ENCODE results near the gene RNF113B. TPM values are rescaled to one million over a fixed set of nuclear protein-coding genes. Genes with fewer than 3 reads are reported as not detected.
A peak's percentile ranks its signal among the peaks of the same experiment; 100 is the strongest.

Gene RNF113B
- polyA plus RNA-seq, 1 donor (not counting 4 experiments of a cell fraction or from before 2014, with no cell fraction given): not detected

DNA sequence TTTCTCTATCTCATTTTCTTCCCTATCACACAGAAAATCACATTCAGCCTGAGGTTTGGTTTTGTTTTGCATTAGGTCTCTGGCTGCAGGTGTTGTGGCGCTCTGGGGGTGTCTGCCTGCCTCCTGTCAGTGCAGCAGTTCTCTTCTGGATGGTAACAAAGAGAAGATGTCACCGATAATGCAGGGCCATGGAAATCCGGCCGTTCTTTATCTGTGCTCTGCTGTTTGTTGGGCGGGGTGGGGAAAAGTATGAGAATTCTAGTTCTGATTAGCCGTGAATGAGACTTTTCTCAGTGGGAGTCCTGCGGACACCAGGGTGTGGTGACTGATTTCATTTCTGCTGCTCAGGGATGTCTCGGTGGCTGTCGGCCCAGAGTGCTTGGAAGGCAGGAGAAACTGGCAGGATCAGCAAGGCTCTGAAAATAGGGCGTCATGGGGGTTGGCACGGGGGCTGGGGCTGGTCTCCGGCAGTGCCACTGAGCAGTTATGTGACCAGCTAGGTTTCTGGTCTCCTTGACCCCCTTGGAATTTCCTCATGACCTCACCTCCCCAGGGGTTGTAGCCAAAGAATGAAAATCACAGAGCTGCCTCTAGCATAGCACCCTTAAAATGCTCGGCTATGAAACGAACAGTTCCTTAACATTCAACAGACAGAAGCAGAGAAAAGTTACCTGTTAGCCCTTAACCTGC is 5.0 kb downstream of the RNF113B start:
- Histone ChIP-seq H3K79me2 (ENCODE audit: control insufficient read depth, insufficient read depth, low read length) (no peaks in the 10 kb centered on the region), H3K27me3 (ENCODE audit: control insufficient read depth, extremely low read depth, insufficient read depth, low read length) (no peaks in the 10 kb centered on the region), H3K36me3 (ENCODE audit: control insufficient read depth in 2 of 2, extremely low read depth in 1 of 2, insufficient read depth in 2 of 2, low read length in 2 of 2) (no peaks in the 10 kb centered on the region), H3K9ac (ENCODE audit: control insufficient read depth, extremely low read depth, insufficient read depth, low read length) (no peak overlapping the region), H3K4me1 (ENCODE audit: control insufficient read depth, extremely low read depth, insufficient read depth, low read length) (peaks cover 3% of the 10 kb centered on the region), H3K9me1 (ENCODE audit: control insufficient read depth, extremely low read depth, insufficient read depth, low read length) (no peaks in the 10 kb centered on the region), H3K9me3 (ENCODE audit: control insufficient read depth, low read depth, low read length) (no peaks in the 10 kb centered on the region), H2AFZ (ENCODE audit: control insufficient read depth, low read length) (peak overlapping the region; percentile 46), H4K20me1 (ENCODE audit: control insufficient read depth, extremely low read depth, insufficient read depth, low read length) (no peaks in the 10 kb centered on the region), H3K27ac (ENCODE audit: control insufficient read depth, insufficient read depth, low read length) (no peak overlapping the region), H3K4me2 (ENCODE audit: control insufficient read depth, extremely low read depth, insufficient read depth, low read depth, low read length) (peak overlapping the region; percentile 45), H3K4me3 (ENCODE audit: control insufficient read depth in 2 of 3, extremely low read depth in 1 of 3, insufficient read depth in 2 of 3, low read depth in 1 of 3, low read length in 3 of 3) (no peak overlapping the region)
- FAIRE-seq: no peak
- dilution Hi-C loops (cut with MboI; ENCODE audit: extremely low pct_ligation_motif_present, low sequenced_read_pairs): no loop called here
- DNase-seq (ENCODE audit: low read depth, low spot score): no peak
- TF ChIP-seq, protein P1, sequence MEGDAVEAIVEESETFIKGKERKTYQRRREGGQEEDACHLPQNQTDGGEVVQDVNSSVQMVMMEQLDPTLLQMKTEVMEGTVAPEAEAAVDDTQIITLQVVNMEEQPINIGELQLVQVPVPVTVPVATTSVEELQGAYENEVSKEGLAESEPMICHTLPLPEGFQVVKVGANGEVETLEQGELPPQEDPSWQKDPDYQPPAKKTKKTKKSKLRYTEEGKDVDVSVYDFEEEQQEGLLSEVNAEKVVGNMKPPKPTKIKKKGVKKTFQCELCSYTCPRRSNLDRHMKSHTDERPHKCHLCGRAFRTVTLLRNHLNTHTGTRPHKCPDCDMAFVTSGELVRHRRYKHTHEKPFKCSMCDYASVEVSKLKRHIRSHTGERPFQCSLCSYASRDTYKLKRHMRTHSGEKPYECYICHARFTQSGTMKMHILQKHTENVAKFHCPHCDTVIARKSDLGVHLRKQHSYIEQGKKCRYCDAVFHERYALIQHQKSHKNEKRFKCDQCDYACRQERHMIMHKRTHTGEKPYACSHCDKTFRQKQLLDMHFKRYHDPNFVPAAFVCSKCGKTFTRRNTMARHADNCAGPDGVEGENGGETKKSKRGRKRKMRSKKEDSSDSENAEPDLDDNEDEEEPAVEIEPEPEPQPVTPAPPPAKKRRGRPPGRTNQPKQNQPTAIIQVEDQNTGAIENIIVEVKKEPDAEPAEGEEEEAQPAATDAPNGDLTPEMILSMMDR (optimal IDR thresholded peaks at IDR 0.05 in 1 of 3, IDR thresholded peaks at IDR 0.05 in 1 of 3, conservative IDR thresholded peaks at IDR 0.05 in 1 of 3; ENCODE audit: extremely low read depth in 1 of 3, insufficient read depth in 2 of 3, low read length in 3 of 3): no peak
- no peak for TF ChIP-seq EZH2 (IDR thresholded peaks at IDR 0.05; ENCODE audit: low read length)

- no peak overlapping the region for H3K27ac ChIP-seq (ENCODE audit: control insufficient read depth, insufficient read depth, low read length)
- H3K4me1 ChIP-seq (ENCODE audit: control insufficient read depth, extremely low read depth, insufficient read depth, low read length): peaks cover 3% of the 10 kb centered on the region
- no peak for TF ChIP-seq EZH2 (IDR thresholded peaks at IDR 0.05; ENCODE audit: low read length)
- TF ChIP-seq, protein P1 (optimal IDR thresholded peaks at IDR 0.05 in 1 of 3, IDR thresholded peaks at IDR 0.05 in 1 of 3, conservative IDR thresholded peaks at IDR 0.05 in 1 of 3; ENCODE audit: extremely low read depth in 1 of 3, insufficient read depth in 2 of 3, low read length in 3 of 3): no peak
- H4K20me1 ChIP-seq (ENCODE audit: control insufficient read depth, extremely low read depth, insufficient read depth, low read length): no peaks in the 10 kb centered on the region
- H3K9me3 ChIP-seq (ENCODE audit: control insufficient read depth, low read depth, low read length): no peaks in the 10 kb centered on the region
- FAIRE-seq (no peak), DNase-seq (ENCODE audit: low read depth, low spot score) (no peak)
- H3K4me3 ChIP-seq (ENCODE audit: control insufficient read depth in 2 of 3, extremely low read depth in 1 of 3, insufficient read depth in 2 of 3, low read depth in 1 of 3, low read length in 3 of 3): no peak overlapping the region
- no peaks in the 10 kb centered on the region for H3K79me2 ChIP-seq (ENCODE audit: control insufficient read depth, insufficient read depth, low read length)
- no peak overlapping the region for H2AFZ ChIP-seq (ENCODE audit: control insufficient read depth, low read length)
- no peak overlapping the region for H3K9ac ChIP-seq (ENCODE audit: control insufficient read depth, extremely low read depth, insufficient read depth, low read length)
- no peak overlapping the region for H3K4me2 ChIP-seq (ENCODE audit: control insufficient read depth, extremely low read depth, insufficient read depth, low read depth, low read length)
- H3K9me1 ChIP-seq (ENCODE audit: control insufficient read depth, extremely low read depth, insufficient read depth, low read length): no peaks in the 10 kb centered on the region
- no peaks in the 10 kb centered on the region for H3K27me3 ChIP-seq (ENCODE audit: control insufficient read depth, extremely low read depth, insufficient read depth, low read length)
- no peaks in the 10 kb centered on the region for H3K36me3 ChIP-seq (ENCODE audit: control insufficient read depth in 2 of 2, extremely low read depth in 1 of 2, insufficient read depth in 2 of 2, low read length in 2 of 2)
- dilution Hi-C loops (cut with MboI; ENCODE audit: extremely low pct_ligation_motif_present, low sequenced_read_pairs): no loop called here
These were observed 7.7 kb downstream of the RNF113B start for GRCh38 chr13:98169331-98169730.

Data from keratinocyte (primary cell).